ENCODE measurements around the gene PCDHB9.

Gene PCDHB9

DNA sequence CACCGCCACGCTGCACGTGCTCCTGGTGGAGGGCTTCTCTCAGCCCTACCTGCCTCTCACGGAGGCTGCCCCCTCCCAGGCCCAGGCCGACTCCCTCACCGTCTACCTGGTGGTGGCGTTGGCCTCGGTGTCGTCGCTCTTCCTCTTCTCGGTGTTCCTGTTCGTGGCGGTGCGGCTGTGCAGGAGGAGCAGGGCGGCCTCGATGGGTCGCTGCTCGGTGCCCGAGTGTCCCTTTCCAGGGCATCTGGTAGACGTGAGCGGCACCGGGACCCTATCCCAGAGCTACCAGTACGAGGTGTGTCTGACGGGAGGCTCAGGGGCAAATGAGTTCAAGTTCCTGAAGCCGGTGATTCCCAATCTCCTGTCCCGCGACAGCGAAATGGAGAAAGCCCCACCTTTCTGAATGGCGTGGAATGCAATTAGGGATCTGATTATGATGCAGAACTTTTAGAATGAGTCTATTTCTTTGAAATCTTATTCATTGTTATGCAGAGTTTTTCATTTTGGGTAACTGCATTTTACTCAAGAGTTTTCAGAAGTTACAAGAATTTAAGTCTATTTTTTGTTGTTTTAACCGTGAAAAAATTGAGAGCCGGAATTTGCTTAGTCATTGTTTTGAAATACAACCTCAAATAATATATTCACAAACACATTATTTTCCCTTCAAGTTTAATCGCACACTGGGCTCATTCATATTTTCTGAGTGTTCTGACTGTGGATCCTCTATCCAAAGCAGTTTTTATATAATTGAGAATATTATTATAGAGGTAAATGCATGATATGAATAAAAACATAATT, 49.8 kb downstream of the PCDHB9 start:
- no peak for DNase-seq (ENCODE audit: low read depth in 2 of 2)
